Mucosa of gallbladder (tissue), 1 donor: Measurements from ENCODE around the gene TERC. TPM values are rescaled to one million over a fixed set of nuclear protein-coding genes. Genes with fewer than 3 reads are reported as not detected.

ENCODE experiments used
- DNase-seq: peaks from one replicate; pipeline ENCODE4 v3.0.0-alpha.2; 2020; ENCODE audit warnings: low spot score
- total RNA-seq: library from RNA; stranded (reverse); gene quantifications from one replicate; pipeline ENCODE4 v1.2.1, GENCODE V29; 2021
- donor health status: DM: no; HTN: no; CAD: no.

TERC gene
- total RNA-seq, result 3.5 TPM

- DNase-seq, result peak; percentile 92
These were observed at the start of gene TERC for GRCh38 chr3:169764882-169765612. Gene TERC, minus strand, starts transcription at chr3:169765060.

GRCh38 chr3:169813757-169814517, 49.1 kb upstream of the TERC start:
- no peak for DNase-seq

- no peak for DNase-seq
These were observed 48.4 kb upstream of the TERC start for GRCh38 chr3:169813278-169813677.

GRCh38 chr3:169812332-169813235, 47.7 kb upstream of the TERC start, which contains the start of the genes LRRC34 and LRRIQ4:
Gene LRRC34, minus strand, starts transcription at chr3:169812904. Its CDS starts 356 bp downstream, at chr3:169812548.
Gene LRRIQ4, plus strand, starts transcription at chr3:169812870. Its CDS starts 9,052 bp downstream, at chr3:169821922.
- peak; percentile 59 for DNase-seq

- no peak for DNase-seq
These were observed 46.9 kb upstream of the TERC start for GRCh38 chr3:169811631-169812331.

- no peak for DNase-seq
These were observed 44.5 kb upstream of the TERC start for GRCh38 chr3:169809230-169809795.

- no peak for DNase-seq
These were observed 39.8 kb upstream of the TERC start for GRCh38 chr3:169804681-169805080.

GRCh38 chr3:169792359-169792758, 27.5 kb upstream of the TERC start:
- no peak for DNase-seq

GRCh38 chr3:169790687-169791429, 26.0 kb upstream of the TERC start:
- no peak for DNase-seq

- DNase-seq, result no peak
These were observed 25.4 kb upstream of the TERC start for GRCh38 chr3:169790219-169790618.

GRCh38 chr3:169787791-169788190, 22.9 kb upstream of the TERC start:
- no peak for DNase-seq

GRCh38 chr3:169787120-169787519, 22.3 kb upstream of the TERC start:
- DNase-seq, result no peak

GRCh38 chr3:169781209-169781855, 16.5 kb upstream of the TERC start:
- no peak for DNase-seq

- no peak for DNase-seq
These were observed 15.9 kb upstream of the TERC start for GRCh38 chr3:169780742-169781141.

GRCh38 chr3:169777822-169778221, 13.0 kb upstream of the TERC start:
- no peak for DNase-seq

- DNase-seq, result no peak
These were observed 9.3 kb upstream of the TERC start for GRCh38 chr3:169774186-169774585.

GRCh38 chr3:169772897-169773816, 8.3 kb upstream of the TERC start, which contains the start of gene MYNN:
Gene MYNN, plus strand, starts transcription at chr3:169773396. Its CDS starts 900 bp downstream, at chr3:169774296.
- peak; percentile 93 for DNase-seq

GRCh38 chr3:169772305-169772896, 7.5 kb upstream of the TERC start:
- DNase-seq, result peak; percentile 71
